Neuronal stem cell (in vitro differentiated cells): ENCODE results near the gene DHX16.
"Not testable (repeated sequence)": the region's sequence is repeated elsewhere in the genome, so short reads cannot be mapped to it uniquely, and the experiment has no call there.

Experiments used
- DNase-seq: peaks from one replicate; pipeline ENCODE4 v3.0.0-alpha.2; 2013; ENCODE audit warnings: low spot score
- H2AFZ ChIP-seq: one replicate; pipeline ENCODE4 v1.6.1; 2013; ENCODE audit warnings: mild to moderate bottlenecking, low read length, inconsistent platforms
- H2AK5ac ChIP-seq: 2 replicates; pipeline ENCODE4 v1.6.1; 2013; ENCODE audit warnings: low read depth, mild to moderate bottlenecking, inconsistent platforms, low read length, moderate library complexity, mixed read lengths
- H2BK120ac ChIP-seq: 2 replicates; pipeline ENCODE4 v1.6.1; 2013; ENCODE audit warnings: low read depth, mild to moderate bottlenecking, inconsistent platforms, low read length, moderate library complexity, mixed read lengths
- H2BK12ac ChIP-seq: one replicate; pipeline ENCODE4 v1.6.1; 2013; ENCODE audit warnings: low read length, inconsistent platforms
- H2BK15ac ChIP-seq: 2 replicates; pipeline ENCODE4 v1.6.1; 2013; ENCODE audit warnings: mild to moderate bottlenecking, low read length, inconsistent platforms, mixed read lengths
- H2BK5ac ChIP-seq: one replicate; pipeline ENCODE4 v1.6.1; 2013; ENCODE audit warnings: inconsistent platforms, mild to moderate bottlenecking, low read length, moderate library complexity
- H3K14ac ChIP-seq: one replicate; pipeline ENCODE4 v1.6.1; 2013; ENCODE audit warnings: low read length, inconsistent platforms
- H3K18ac ChIP-seq: 2 replicates; pipeline ENCODE4 v1.6.1; 2013; ENCODE audit warnings: low read length, inconsistent platforms
- H3K23ac ChIP-seq: 2 replicates; pipeline ENCODE4 v1.6.1; 2013; ENCODE audit warnings: low read depth, mild to moderate bottlenecking, mixed read lengths, low read length, inconsistent platforms; ENCODE audit not compliant: poor library complexity
- H3K27ac ChIP-seq: replicated peaks from 3 replicates; pipeline ENCODE4 v1.5.1; 2013; ENCODE audit warnings: low read length, inconsistent platforms
- H3K27me3 ChIP-seq, 3 experiments: 2 replicates each; pipeline ENCODE4 v1.6.1; 2013; ENCODE audit warnings: low read length in 3 of 3, mild to moderate bottlenecking in 2 of 3, inconsistent platforms in 1 of 3, low read depth in 1 of 3, mixed read lengths in 1 of 3, moderate library complexity in 1 of 3; ENCODE audit not compliant: control insufficient read depth in 3 of 3, insufficient read depth in 3 of 3
- H3K36me3 ChIP-seq, 2 donors: replicated peaks in 1 of 2; 2 replicates each; pipeline ENCODE4 v1.6.1; 2013; ENCODE audit warnings: low read length in 2 of 2; ENCODE audit not compliant: control insufficient read depth in 2 of 2, insufficient read depth in 2 of 2
- H3K4ac ChIP-seq: 2 replicates; pipeline ENCODE4 v1.6.1; 2013; ENCODE audit warnings: inconsistent platforms, mild to moderate bottlenecking, low read length, moderate library complexity
- H3K4me1 ChIP-seq, 2 donors: 1 replicate in 1 of 2; 2 replicates in 1 of 2; pipeline ENCODE4 v1.6.1; 2013; ENCODE audit warnings: low read length in 2 of 2, low read depth in 1 of 2; ENCODE audit not compliant: control insufficient read depth in 2 of 2, insufficient read depth in 1 of 2
- H3K4me2 ChIP-seq: one replicate; pipeline ENCODE4 v1.6.1; 2013; ENCODE audit warnings: mild to moderate bottlenecking, low read length, inconsistent platforms; ENCODE audit not compliant: insufficient read depth, poor library complexity, severe bottlenecking
- H3K4me3 ChIP-seq, 2 donors: 2 replicates each; pipeline ENCODE4 v1.5.1; 2013; ENCODE audit warnings: low read length in 2 of 2, mild to moderate bottlenecking in 2 of 2, inconsistent platforms in 1 of 2, moderate library complexity in 1 of 2
- H3K79me1 ChIP-seq: one replicate; pipeline ENCODE4 v1.6.1; 2013; ENCODE audit warnings: low read depth, mild to moderate bottlenecking, inconsistent platforms, low read length, moderate library complexity
- H3K9ac ChIP-seq: one replicate; pipeline ENCODE4 v1.6.1; 2013; ENCODE audit warnings: mild to moderate bottlenecking, low read depth, low read length, inconsistent platforms; ENCODE audit not compliant: poor library complexity
- H3K9me3 ChIP-seq, 2 donors: replicated peaks in 1 of 2; 2 replicates each; pipeline versions ENCODE3 to v1.6.1; 2013; ENCODE audit warnings: low read length in 2 of 2, mild to moderate bottlenecking in 2 of 2, inconsistent platforms in 1 of 2, low read depth in 1 of 2, mixed read lengths in 1 of 2, moderate library complexity in 1 of 2; ENCODE audit not compliant: control insufficient read depth in 2 of 2, insufficient read depth in 1 of 2
- H4K8ac ChIP-seq: one replicate; pipeline ENCODE4 v1.6.1; 2013; ENCODE audit warnings: low read depth, mild to moderate bottlenecking, inconsistent platforms, low read length, moderate library complexity
- H4K91ac ChIP-seq: one replicate; pipeline ENCODE4 v1.6.1; 2013; ENCODE audit warnings: low read length, low read depth, mild to moderate bottlenecking, inconsistent platforms; ENCODE audit not compliant: poor library complexity
- WGBS, 2 donors: extraction: QIAGEN DNeasy Blood & Tissue Kit; methylation state at CpG; one replicate each; pipeline ENCODE4 v1.1.7; 2013; ENCODE audit warnings: missing lambda C conversion rate in 2 of 2, mixed read lengths in 1 of 2; ENCODE audit not compliant: insufficient read length in 2 of 2, insufficient replicate concordance in 1 of 2; ENCODE audit errors: extremely low coverage in 2 of 2; 5-methylcytosine and 5-hydroxymethylcytosine counted together

The DHX16 gene

DNA sequence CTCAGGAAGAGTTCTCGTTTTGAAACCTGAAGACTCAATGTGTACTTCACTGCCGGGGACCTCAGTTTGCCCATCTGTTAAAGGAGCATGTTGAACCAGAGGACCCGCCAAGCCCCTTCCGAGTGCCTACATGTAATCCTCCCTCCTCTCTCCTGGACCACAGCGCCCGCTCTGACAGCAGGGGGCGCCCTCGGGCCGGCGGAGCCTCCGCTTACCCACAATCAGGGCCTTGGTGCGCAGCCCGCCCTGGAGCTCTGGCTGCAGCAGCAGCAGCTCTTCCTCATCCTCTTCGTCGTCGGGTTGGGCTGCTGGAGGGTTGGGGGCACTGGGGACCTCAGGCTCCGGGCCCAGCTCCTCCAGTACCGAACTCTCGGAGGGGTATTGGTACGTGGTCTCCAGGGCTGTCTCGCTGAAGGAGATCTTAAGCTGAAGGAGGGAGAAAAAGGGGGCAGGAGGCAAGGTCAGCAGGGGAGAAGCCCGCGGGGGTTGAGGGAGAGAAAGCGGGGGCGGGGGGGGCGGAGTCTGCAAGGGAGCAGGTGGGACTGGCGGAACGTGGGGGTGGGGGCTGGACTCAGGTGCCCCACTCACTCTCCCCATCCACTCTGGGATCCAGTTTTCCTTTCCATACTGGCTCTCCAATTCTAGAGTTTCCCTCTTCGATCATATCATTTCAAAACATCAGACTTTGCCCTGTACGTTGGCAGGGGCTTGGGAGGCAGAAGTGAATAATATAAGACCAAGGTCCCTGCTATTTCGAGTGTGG, 6.3 kb upstream of the DHX16 start:
- Histone ChIP-seq H3K18ac (peak overlapping the region; percentile 84), H3K9ac (no peak overlapping the region), H3K9me3 (no peaks in the 10 kb centered on the region), H2BK5ac (peak overlapping the region; percentile 19), H4K8ac (no peak overlapping the region), H3K14ac (no peak overlapping the region), H3K23ac (no peak overlapping the region), H2BK120ac (peak overlapping the region; percentile 62), H3K79me1 (no peaks in the 10 kb centered on the region), H4K91ac (no peak overlapping the region), H2AFZ (no peak overlapping the region), H3K4me2 (peak overlapping the region; percentile 14), H3K4ac (no peak overlapping the region), H3K27me3 (no peaks in the 10 kb centered on the region), H3K4me1 (peaks cover 24 to 30% of the 10 kb centered on the region in 2 donors), H3K27ac (no peak overlapping the region), H2BK12ac (no peak overlapping the region), H2BK15ac (no peak overlapping the region), H3K36me3 (peaks cover 23 to 66% of the 10 kb centered on the region in 2 donors), H2AK5ac (peak overlapping the region; percentile 65), H3K4me3 (no peak overlapping the region)
- DNase-seq = peak; percentile 71
- WGBS, 2 donors = no CpG with 5 or more reads among the region's 31 CpGs

DNA sequence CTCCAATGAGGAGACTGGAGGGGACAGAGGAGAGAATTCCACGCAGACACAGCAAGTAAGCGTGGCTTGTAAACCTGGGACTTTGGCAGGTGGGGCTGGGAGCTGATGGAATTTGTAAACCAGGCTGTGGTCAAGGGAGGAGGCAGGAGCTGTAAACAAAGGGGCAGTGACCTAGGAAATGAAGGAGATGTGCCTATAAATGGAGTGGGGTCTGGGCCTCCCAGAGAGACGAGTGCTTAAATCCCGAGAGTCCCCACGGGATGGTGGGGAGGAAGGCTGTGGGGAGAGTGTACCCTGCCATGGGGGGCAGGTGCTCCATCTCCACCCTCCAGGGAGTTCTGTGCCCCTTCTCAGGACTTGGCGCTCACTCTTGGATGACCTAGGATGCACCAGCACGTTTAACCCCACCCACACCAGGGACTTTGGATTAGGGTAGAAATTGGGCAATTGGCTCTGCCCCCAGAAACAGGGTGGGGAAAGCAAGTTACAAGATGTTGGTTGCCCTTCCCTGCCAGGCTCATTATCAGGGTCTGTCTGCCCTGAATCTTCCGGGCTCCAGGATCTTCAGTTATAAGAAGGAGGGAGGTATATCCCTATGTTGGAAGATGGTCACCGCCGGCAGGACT, 4.0 kb upstream of the DHX16 start:
- Histone ChIP-seq H3K27me3 (no peaks in the 10 kb centered on the region), H3K36me3 (peaks cover 23 to 54% of the 10 kb centered on the region in 2 donors), H3K18ac (no peak overlapping the region), H4K91ac (no peak overlapping the region), H3K4ac (no peak overlapping the region), H3K4me2 (no peak overlapping the region), H3K9me3 (no peaks in the 10 kb centered on the region), H2BK120ac (no peak overlapping the region), H2BK15ac (no peak overlapping the region), H2BK5ac (peak overlapping the region; percentile 24), H3K27ac (no peak overlapping the region), H3K14ac (no peak overlapping the region), H3K23ac (no peak overlapping the region), H2AFZ (no peak overlapping the region), H2BK12ac (no peak overlapping the region), H2AK5ac (no peak overlapping the region), H4K8ac (no peak overlapping the region), H3K9ac (no peak overlapping the region), H3K4me1 (peaks cover 8 to 12% of the 10 kb centered on the region in 2 donors), H3K4me3 (no peak overlapping the region), H3K79me1 (peaks cover 6% of the 10 kb centered on the region)
- DNase-seq = no peak
- no CpG with 5 or more reads among the region's 10 CpGs for WGBS, 2 donors

- Histone ChIP-seq H3K18ac (no peak overlapping the region), H3K79me1 (peaks cover 7% of the 10 kb centered on the region), H3K27me3 (no peaks in the 10 kb centered on the region), H4K8ac (no peak overlapping the region), H2AK5ac (no peak overlapping the region), H2AFZ (no peak overlapping the region), H3K23ac (no peak overlapping the region), H3K4ac (no peak overlapping the region), H3K27ac (no peak overlapping the region), H3K4me3 (no peak overlapping the region), H3K9me3 (no peaks in the 10 kb centered on the region), H2BK12ac (no peak overlapping the region), H2BK5ac (no peak overlapping the region), H3K4me1 (peaks cover 0 to 4% of the 10 kb centered on the region in 2 donors), H3K9ac (peak overlapping the region; percentile 44), H3K14ac (no peak overlapping the region), H2BK120ac (no peak overlapping the region), H4K91ac (no peak overlapping the region), H2BK15ac (no peak overlapping the region), H3K36me3 (peaks cover 13 to 49% of the 10 kb centered on the region in 2 donors), H3K4me2 (no peak overlapping the region)
- no CpG with 5 or more reads among the region's 27 CpGs for WGBS, 2 donors
- no peak for DNase-seq
These were observed 1.9 kb downstream of the DHX16 start for GRCh38 chr6:30670760-30671527.

- H3K9ac ChIP-seq, H3K27ac ChIP-seq, H3K4me1 ChIP-seq, H3K14ac ChIP-seq, H2BK15ac ChIP-seq, H3K4me2 ChIP-seq, H4K91ac ChIP-seq, H2AK5ac ChIP-seq, H3K18ac ChIP-seq, H3K4ac ChIP-seq, H2AFZ ChIP-seq, H3K27me3 ChIP-seq, H3K9me3 ChIP-seq, H2BK120ac ChIP-seq, H4K8ac ChIP-seq, DNase-seq, H2BK12ac ChIP-seq, H3K79me1 ChIP-seq, H3K4me3 ChIP-seq, H3K23ac ChIP-seq, H2BK5ac ChIP-seq: not testable (repeated sequence)
- peaks cover 45 to 89% of the 10 kb centered on the region in 2 donors for H3K36me3 ChIP-seq
- no CpG with 5 or more reads among the region's 2 CpGs for WGBS, 2 donors
These were observed 6.5 kb downstream of the DHX16 start for GRCh38 chr6:30666300-30666699.
